Heart left ventricle (tissue), 13 donors: ENCODE measurements around the gene CNTN5.

Experiments used
- POLR2A ChIP-seq, 2 donors: fragments of 450-650 bp; IDR thresholded peaks; one replicate each; pipeline ENCODE4 v1.6.1; 2017; ENCODE audit warnings: antibody characterized with exemption in 2 of 2, mild to moderate bottlenecking in 2 of 2, moderate library complexity in 2 of 2
- TF ChIP-seq, protein P1 (sequence below), 12 donors: fragments of 200-600 bp; sonication (generic) in 4 of 12; IDR thresholded peaks; one replicate each; pipeline versions ENCODE4 v1.5.0 to v1.8.0; 2018 to 2022; ENCODE audit warnings: antibody characterized with exemption in 12 of 12, mild to moderate bottlenecking in 5 of 12
- donor health status: ischemic (EF 13 %, LVEDD 7.1; RV severe dilation, severe dysfunction).
- donor health status: DM: no; HTN: yes; CAD: no.
- donor health status: DM: no; HTN: no; CAD: no.
- donor health status: ischemic (EF 25% LVEDD 6.9; RV normal size, moderate dysfunction).
- donor health status: ischemic (EF 25% LVEDD 5.7; RV mildly dilated, moderate dysfunction).
- donor health status: ischemic (EF 35%, LVEDD 5.7; RV mildly dilated, moderate dysfunction).
- donor health status: nonischemic (EF 11% LVEDD 7.7; RV severe dilation, severe dysfunction).
- donor health status: DM: yes; HTN: yes; CAD: no.
- donor health status: PGD.
- donor health status: ischemic (EF 29% LVEDD 5.4; RV normal size, mild dysfunction).
- donor health status: nonischemic (EF 23%, LVEDD 6.1; RV moderate dilation, normal function).

DNA sequence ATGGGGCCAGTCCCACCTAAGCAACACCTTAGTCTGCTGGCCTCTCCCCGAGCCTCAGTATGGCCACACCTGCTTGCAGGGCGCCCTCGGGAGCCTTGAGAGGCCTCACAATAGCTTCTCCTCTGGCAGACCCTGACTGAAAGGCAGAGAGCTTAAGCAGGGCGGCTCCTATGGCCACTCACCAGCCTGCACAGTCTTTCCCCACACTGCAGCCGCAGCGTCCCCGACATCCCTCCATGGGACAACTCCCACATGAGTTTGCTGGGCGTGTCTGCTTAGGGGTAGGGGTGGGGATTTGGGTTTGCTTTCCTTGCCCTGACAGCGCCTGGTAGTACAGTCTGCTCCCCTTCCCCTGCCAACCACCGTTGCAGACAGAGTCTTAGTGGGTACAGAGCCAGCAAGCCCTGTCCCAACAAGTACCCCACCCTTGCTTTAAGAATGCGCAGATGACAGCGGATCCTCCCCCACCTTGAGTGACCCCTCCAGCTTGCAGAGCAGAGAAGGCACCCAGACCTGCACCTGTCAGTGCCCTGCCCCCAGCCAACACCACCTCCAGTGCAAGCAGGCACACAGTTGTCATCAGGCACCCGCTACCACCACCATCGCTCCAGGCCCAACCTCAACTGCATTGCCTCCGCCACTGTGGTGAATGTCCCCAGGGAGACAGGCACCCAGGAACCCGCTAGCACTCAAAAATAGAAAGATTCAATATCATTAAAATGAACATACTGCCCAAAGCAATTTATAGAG, 1252.5 kb downstream of the CNTN5 start:
- TF ChIP-seq, protein P1, sequence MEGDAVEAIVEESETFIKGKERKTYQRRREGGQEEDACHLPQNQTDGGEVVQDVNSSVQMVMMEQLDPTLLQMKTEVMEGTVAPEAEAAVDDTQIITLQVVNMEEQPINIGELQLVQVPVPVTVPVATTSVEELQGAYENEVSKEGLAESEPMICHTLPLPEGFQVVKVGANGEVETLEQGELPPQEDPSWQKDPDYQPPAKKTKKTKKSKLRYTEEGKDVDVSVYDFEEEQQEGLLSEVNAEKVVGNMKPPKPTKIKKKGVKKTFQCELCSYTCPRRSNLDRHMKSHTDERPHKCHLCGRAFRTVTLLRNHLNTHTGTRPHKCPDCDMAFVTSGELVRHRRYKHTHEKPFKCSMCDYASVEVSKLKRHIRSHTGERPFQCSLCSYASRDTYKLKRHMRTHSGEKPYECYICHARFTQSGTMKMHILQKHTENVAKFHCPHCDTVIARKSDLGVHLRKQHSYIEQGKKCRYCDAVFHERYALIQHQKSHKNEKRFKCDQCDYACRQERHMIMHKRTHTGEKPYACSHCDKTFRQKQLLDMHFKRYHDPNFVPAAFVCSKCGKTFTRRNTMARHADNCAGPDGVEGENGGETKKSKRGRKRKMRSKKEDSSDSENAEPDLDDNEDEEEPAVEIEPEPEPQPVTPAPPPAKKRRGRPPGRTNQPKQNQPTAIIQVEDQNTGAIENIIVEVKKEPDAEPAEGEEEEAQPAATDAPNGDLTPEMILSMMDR (IDR thresholded peaks at IDR 0.05): no peak
- no peak for TF ChIP-seq POLR2A (IDR thresholded peaks at IDR 0.05)
